Endodermal cell (in vitro differentiated cells): Measurements from ENCODE around the gene GEMIN8. TPM values are rescaled to one million over a fixed set of nuclear protein-coding genes. Genes with fewer than 3 reads are reported as not detected.

Experiments
- DNase-seq: peaks from one replicate; pipeline ENCODE4 v3.0.0-alpha.2; 2017
- H3K27ac ChIP-seq: 2 replicates; pipeline ENCODE4 v1.5.1; 2013; ENCODE audit warnings: mild to moderate bottlenecking, low read depth, low read length, moderate library complexity
- H3K27me3 ChIP-seq: 2 replicates; pipeline ENCODE4 v1.6.1; 2013; ENCODE audit warnings: mild to moderate bottlenecking, low read length, moderate library complexity; ENCODE audit not compliant: insufficient read depth, control insufficient read depth, poor library complexity, severe bottlenecking
- H3K36me3 ChIP-seq: 2 replicates; pipeline ENCODE4 v1.7.0; 2013; ENCODE audit warnings: mild to moderate bottlenecking, low read length, moderate library complexity; ENCODE audit not compliant: control insufficient read depth, insufficient read depth
- H3K4me1 ChIP-seq: one replicate; pipeline ENCODE4 v1.7.0; 2013; ENCODE audit warnings: low read length; ENCODE audit not compliant: control insufficient read depth, insufficient read depth
- H3K4me3 ChIP-seq: 2 replicates; pipeline ENCODE4 v1.5.1; 2013; ENCODE audit warnings: mild to moderate bottlenecking, low read length, moderate library complexity
- H3K9ac ChIP-seq: 2 replicates; pipeline ENCODE4 v1.6.1; 2013; ENCODE audit warnings: mild to moderate bottlenecking, low read length, moderate library complexity; ENCODE audit not compliant: poor library complexity, severe bottlenecking; ENCODE audit errors: extremely low read depth
- H3K9me3 ChIP-seq: 2 replicates; pipeline ENCODE4 v1.6.1; 2013; ENCODE audit warnings: mild to moderate bottlenecking, low read length, moderate library complexity; ENCODE audit not compliant: control insufficient read depth
- H3K27ac Mint-ChIP-seq: 2 replicates; pipeline ENCODE4 v1.8.0; 2020; ENCODE audit warnings: mixed read lengths
- H3K27me3 Mint-ChIP-seq: 2 replicates; pipeline ENCODE4 v1.8.0; 2021; ENCODE audit warnings: mild to moderate bottlenecking, mixed read lengths; ENCODE audit not compliant: insufficient read depth
- H3K36me3 Mint-ChIP-seq: 2 replicates; pipeline ENCODE4 v1.8.0; 2020; ENCODE audit warnings: low read depth, mixed read lengths
- H3K4me1 Mint-ChIP-seq: 2 replicates; pipeline ENCODE4 v1.8.0; 2020; ENCODE audit warnings: mixed read lengths
- H3K4me3 Mint-ChIP-seq: 2 replicates; pipeline ENCODE4 v1.8.0; 2020; ENCODE audit warnings: mild to moderate bottlenecking, moderate library complexity, mixed read lengths
- H3K9me3 Mint-ChIP-seq: 2 replicates; pipeline ENCODE4 v1.8.0; 2020; ENCODE audit warnings: mild to moderate bottlenecking, mixed read lengths
- WGBS, 2 experiments: methylation state at CpG; one replicate each; pipeline versions ENCODE4 v1.1.5 to v1.1.7; 2013; ENCODE audit warnings: missing lambda C conversion rate in 2 of 2, mixed read lengths in 1 of 2; ENCODE audit not compliant: insufficient coverage in 1 of 2, insufficient read length in 1 of 2; 5-methylcytosine and 5-hydroxymethylcytosine counted together
- total RNA-seq, 2 donors: library from RNA; stranded (reverse); fragmentation: NEBNext Ultra II Directional in 1 of 2; extraction: Animal tissue kit (Norgen Biotek cat#: 25700) in 1 of 2; gene quantifications; 2 replicates in 1 of 2; 3 replicates in 1 of 2; pipeline ENCODE4 v1.2.1, GENCODE V29; 2021
- TF ChIP-seq, protein P1 (sequence below): fragments of 200-600 bp; sonication (generic); conservative IDR thresholded peaks from 2 replicates; pipeline ENCODE4 v1.5.0; 2021; ENCODE audit warnings: antibody characterized with exemption, mild to moderate bottlenecking

GEMIN8 gene
- total RNA-seq, 2 donors from 2014 or later: 18.2 to 23.6 TPM

DNA sequence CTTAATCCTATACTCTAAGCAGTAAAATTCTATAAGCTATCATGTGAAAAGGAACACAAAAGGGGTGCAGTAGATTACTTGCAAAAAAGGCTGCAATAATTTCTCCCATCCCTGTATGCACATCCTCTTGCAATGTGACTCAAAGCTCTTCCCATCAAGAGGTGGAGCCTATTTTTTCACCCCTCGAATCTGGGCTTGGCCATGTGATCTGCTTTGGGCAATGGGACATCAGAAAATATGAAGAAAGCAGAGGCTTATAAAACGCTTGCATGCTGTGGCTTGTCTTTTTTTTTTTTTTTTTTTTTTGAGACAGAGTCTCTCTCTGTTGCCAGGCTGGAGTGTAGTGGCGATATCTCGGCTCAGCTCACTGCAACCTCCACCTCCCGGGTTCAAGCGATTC, 33.0 kb downstream of the GEMIN8 start:
- no peaks in the 10 kb centered on the region for H3K9me3 ChIP-seq
- no peak overlapping the region for H3K9ac ChIP-seq
- peaks cover 12% of the 10 kb centered on the region for H3K4me1 Mint-ChIP-seq
- peaks cover 64% of the 10 kb centered on the region for H3K9me3 Mint-ChIP-seq
- H3K27ac ChIP-seq: no peak overlapping the region
- no peak overlapping the region for H3K4me3 Mint-ChIP-seq
- peaks cover 3% of the 10 kb centered on the region for H3K4me1 ChIP-seq
- TF ChIP-seq, protein P1, sequence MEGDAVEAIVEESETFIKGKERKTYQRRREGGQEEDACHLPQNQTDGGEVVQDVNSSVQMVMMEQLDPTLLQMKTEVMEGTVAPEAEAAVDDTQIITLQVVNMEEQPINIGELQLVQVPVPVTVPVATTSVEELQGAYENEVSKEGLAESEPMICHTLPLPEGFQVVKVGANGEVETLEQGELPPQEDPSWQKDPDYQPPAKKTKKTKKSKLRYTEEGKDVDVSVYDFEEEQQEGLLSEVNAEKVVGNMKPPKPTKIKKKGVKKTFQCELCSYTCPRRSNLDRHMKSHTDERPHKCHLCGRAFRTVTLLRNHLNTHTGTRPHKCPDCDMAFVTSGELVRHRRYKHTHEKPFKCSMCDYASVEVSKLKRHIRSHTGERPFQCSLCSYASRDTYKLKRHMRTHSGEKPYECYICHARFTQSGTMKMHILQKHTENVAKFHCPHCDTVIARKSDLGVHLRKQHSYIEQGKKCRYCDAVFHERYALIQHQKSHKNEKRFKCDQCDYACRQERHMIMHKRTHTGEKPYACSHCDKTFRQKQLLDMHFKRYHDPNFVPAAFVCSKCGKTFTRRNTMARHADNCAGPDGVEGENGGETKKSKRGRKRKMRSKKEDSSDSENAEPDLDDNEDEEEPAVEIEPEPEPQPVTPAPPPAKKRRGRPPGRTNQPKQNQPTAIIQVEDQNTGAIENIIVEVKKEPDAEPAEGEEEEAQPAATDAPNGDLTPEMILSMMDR: no peak
- whole genome bisulfite sequencing, 2 experiments: 94% methylated on average over 6 of the region's 6 CpGs; no CpG with 5 or more reads in 1 of the 2 experiments
- DNase-seq: no peak
- H3K36me3 Mint-ChIP-seq: no peaks in the 10 kb centered on the region
- no peak overlapping the region for H3K27ac Mint-ChIP-seq
- no peaks in the 10 kb centered on the region for H3K27me3 ChIP-seq
- H3K27me3 Mint-ChIP-seq: no peaks in the 10 kb centered on the region
- H3K4me3 ChIP-seq: no peak overlapping the region
- no peaks in the 10 kb centered on the region for H3K36me3 ChIP-seq

DNA sequence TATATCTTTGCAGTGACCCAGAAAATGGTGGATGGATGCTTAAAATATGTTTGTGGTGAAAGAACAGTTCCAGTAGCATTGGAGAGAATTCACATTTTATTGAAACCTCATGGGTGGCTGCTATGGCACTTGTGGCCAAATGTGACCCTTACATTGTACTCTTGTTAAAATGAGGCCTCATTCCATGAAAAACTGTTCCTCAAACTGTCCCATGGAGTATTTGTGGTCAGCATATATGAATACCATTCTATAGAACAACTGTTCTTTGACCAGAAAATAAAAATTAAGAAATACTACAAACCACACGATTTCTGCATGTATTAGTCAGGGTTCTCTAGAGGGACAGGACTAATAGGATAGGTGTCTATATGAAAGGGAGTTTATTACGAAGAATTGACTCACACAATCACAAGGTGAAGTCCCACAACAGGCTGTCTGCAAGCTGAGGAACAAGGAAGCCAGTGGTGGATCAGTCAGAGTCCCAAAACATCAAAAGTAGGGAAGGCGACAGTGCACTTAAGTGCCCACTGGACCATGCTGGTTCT, 35.1 kb downstream of the GEMIN8 start:
- Mint-ChIP-seq H3K4me1 (peaks cover 25% of the 10 kb centered on the region), H3K9me3 (peaks cover 55% of the 10 kb centered on the region), H3K27ac (no peak overlapping the region), H3K27me3 (no peaks in the 10 kb centered on the region), H3K36me3 (no peaks in the 10 kb centered on the region), H3K4me3 (no peak overlapping the region)
- H3K27ac ChIP-seq: no peak overlapping the region
- TF ChIP-seq, protein P1: no peak
- 96% methylated on average over 2 of the region's 3 CpGs; no CpG with 5 or more reads in 1 of the 2 experiments for WGBS, 2 experiments
- H3K9ac ChIP-seq: no peak overlapping the region
- no peak overlapping the region for H3K4me3 ChIP-seq
- H3K9me3 ChIP-seq: no peaks in the 10 kb centered on the region
- no peaks in the 10 kb centered on the region for H3K27me3 ChIP-seq
- no peaks in the 10 kb centered on the region for H3K36me3 ChIP-seq
- H3K4me1 ChIP-seq: peaks cover 8% of the 10 kb centered on the region
- no peak for DNase-seq

DNA sequence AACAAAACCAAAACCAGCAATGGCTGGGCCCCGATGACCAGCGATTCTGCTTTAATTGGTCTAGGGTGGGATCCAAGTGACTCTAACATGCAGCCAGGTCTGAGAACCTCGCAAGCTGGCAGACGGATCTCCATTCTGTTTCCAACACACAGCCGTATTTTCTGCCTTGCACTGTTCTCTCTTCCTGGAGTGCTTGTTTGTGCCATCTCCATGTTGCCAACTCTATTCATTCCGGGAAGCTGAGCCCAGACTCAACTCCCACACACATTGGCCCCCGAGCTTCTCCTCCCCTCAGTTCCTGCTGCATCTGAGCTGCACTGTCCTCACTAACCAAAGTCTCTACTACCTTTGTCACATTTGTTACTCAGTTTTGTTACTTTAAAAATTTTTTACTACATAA, 35.6 kb downstream of the GEMIN8 start:
- 91 to 95% methylated on average over 4 to 7 of the region's 7 CpGs for WGBS, 2 experiments
- no peak for DNase-seq
- Histone ChIP-seq H3K27ac (no peak overlapping the region), H3K9ac (no peak overlapping the region), H3K36me3 (no peaks in the 10 kb centered on the region), H3K4me3 (no peak overlapping the region), H3K27me3 (no peaks in the 10 kb centered on the region), H3K9me3 (no peaks in the 10 kb centered on the region), H3K4me1 (peaks cover 8% of the 10 kb centered on the region)
- TF ChIP-seq, protein P1: no peak
- Mint-ChIP-seq H3K27me3 (no peaks in the 10 kb centered on the region), H3K36me3 (no peaks in the 10 kb centered on the region), H3K9me3 (peaks cover 53% of the 10 kb centered on the region), H3K27ac (no peak overlapping the region), H3K4me1 (peaks cover 29% of the 10 kb centered on the region), H3K4me3 (no peak overlapping the region)
